ENCODE data around the gene SLC22A2.

Gene SLC22A2

DNA sequence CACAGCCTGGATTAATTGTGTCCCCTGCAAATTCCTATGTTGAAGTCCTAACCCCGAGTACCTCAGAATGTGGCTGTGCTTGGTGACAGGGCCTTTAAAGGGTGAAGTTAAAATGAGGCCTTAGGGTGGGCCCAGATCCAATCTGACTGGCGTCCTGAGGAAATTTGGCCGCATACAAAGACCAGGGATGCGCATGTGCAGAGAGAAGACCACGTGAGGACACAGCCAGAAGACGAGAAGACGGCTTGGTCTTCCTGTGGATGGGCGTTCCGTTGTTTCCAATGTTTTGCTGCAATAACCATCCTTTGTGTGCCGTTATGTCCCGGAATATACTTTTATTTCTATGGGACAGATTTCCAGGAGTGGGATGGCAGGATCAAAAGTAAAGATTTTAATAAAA lies 40.9 kb upstream of the SLC22A2 start:
- TF ChIP-seq, protein P1, sequence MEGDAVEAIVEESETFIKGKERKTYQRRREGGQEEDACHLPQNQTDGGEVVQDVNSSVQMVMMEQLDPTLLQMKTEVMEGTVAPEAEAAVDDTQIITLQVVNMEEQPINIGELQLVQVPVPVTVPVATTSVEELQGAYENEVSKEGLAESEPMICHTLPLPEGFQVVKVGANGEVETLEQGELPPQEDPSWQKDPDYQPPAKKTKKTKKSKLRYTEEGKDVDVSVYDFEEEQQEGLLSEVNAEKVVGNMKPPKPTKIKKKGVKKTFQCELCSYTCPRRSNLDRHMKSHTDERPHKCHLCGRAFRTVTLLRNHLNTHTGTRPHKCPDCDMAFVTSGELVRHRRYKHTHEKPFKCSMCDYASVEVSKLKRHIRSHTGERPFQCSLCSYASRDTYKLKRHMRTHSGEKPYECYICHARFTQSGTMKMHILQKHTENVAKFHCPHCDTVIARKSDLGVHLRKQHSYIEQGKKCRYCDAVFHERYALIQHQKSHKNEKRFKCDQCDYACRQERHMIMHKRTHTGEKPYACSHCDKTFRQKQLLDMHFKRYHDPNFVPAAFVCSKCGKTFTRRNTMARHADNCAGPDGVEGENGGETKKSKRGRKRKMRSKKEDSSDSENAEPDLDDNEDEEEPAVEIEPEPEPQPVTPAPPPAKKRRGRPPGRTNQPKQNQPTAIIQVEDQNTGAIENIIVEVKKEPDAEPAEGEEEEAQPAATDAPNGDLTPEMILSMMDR (conservative IDR thresholded peaks at IDR 0.05; ENCODE audit: low read depth), result no peak
- POLR2A ChIA-PET (ENCODE audit: low non-redundant PET), result no interaction called here
- no peak for DNase-seq (ENCODE audit: low spot score)
- CTCF ChIA-PET, result no interaction called here
- H3K27ac ChIP-seq, result peak overlapping the region; percentile 90

DNA sequence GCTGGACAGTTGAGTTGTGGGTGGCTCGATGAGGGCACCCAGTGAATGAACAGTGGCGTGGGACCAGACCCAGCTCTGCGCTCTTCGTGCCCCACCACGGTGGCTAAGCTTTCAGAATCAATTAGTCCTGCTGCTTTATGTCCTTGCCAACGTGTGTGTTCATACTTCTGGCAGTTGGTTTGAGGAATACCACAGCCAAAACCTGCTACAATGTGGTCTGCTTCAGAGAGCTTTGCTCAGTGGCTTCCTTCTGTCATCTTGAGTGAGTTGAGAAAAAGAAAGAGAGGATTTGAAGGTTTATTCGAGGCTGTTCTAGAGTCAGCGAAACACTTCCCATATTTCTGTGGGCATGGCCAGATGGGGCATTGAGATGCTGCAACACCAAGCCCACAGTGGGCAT lies 39.5 kb upstream of the SLC22A2 start:
- CTCF ChIA-PET, result interaction anchor here (0.6 kb wide), 2 partner anchors 89 to 158 kb away, joined by 3 to 4 read pairs; no protein-coding TSS in a partner anchor
- POLR2A ChIA-PET (ENCODE audit: low non-redundant PET), result no interaction called here
- DNase-seq (ENCODE audit: low spot score), result no peak

DNA sequence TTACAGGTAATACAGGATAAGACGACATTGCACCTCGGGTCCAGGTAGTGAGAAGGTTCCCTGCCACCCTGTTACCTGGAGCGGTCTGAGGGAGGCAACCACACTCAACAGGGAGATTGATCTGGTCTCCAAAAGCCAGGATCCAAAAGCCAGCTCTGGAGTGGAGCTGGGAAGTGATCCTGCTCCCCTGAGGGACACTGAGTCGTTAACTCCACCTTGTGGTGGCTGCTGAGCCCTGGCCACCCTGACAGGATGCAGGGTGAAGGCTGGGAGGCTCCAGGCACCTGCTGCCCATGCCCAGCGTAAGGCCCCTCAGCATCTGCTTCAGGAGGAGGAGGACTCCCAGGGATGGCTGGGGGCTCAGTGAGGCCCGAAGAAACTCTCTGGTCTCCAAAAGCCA lies 38.7 kb upstream of the SLC22A2 start:
- H3K27ac ChIP-seq, result no peak overlapping the region
- TF ChIP-seq, protein P1 (conservative IDR thresholded peaks at IDR 0.05; ENCODE audit: low read depth), result no peak
- DNase-seq (ENCODE audit: low spot score), result no peak
- ChIA-PET CTCF (interaction anchor here (0.7 kb wide), 1 partner anchor 30 kb away, joined by 3 read pairs; no protein-coding TSS in a partner anchor), POLR2A (ENCODE audit: low non-redundant PET) (interaction anchor here (0.6 kb wide), 1 partner anchor 114 kb away, joined by 3 read pairs; no protein-coding TSS in a partner anchor)

More for the DNA sequence above, 39.5 kb upstream of the SLC22A2 start:
- TF ChIP-seq, protein P1 (conservative IDR thresholded peaks at IDR 0.05; ENCODE audit: low read depth), result no peak
- no peak overlapping the region for H3K27ac ChIP-seq

DNA sequence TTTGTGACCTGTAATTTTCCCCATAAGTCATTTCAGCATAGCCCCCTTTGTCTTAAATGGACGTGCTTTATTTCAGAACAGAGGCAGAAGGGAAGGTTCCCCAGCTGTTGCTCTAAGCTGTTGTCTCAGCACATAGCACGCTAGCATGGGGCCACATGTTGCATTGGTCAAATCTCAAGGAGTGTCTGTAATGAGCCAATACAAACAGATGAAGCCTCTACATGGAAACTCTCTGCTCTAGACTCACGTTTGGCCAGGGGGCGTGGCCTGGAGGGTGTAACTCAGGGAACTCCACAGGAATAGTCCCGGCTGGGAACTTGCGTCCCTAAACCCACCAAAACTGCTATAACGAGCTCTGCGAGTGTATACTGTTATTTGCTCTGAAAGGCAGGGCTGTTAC lies 35.2 kb upstream of the SLC22A2 start:
- ChIA-PET POLR2A (ENCODE audit: low non-redundant PET) (no interaction called here), CTCF (no interaction called here)
- H3K27ac ChIP-seq, result no peak overlapping the region
- TF ChIP-seq, protein P1 (conservative IDR thresholded peaks at IDR 0.05; ENCODE audit: low read depth), result no peak
- DNase-seq (ENCODE audit: low spot score), result no peak

DNA sequence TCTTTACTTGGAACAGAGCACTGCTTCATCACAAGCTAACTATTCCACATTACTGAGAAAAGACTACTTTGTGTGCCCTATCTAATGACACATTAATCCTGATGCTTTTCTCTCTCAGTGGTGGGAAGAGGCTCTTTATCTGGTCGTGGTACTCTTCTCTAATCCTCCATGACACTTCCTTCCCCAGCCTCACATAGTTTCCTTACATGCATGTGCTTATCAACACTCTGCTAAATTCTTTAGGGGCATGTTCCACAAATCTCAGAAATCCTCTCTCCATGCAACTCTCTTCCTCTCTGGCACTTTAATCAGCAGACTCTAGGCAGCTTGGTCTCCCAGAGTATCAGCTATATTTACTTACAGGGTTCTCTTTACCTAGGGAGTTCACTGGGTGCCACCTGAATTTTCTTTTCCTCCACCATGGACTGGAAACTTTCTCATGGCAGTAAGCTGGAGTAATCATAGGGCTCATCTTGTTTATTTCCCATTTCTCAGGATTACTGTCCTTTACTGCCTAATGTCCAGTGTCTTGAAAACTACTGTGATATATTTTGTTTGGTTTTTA lies 27.0 kb upstream of the SLC22A2 start:
- H3K27ac ChIP-seq, result no peak overlapping the region
- TF ChIP-seq, protein P1 (conservative IDR thresholded peaks at IDR 0.05; ENCODE audit: low read depth), result no peak
- DNase-seq (ENCODE audit: low spot score), result no peak
- POLR2A ChIA-PET (ENCODE audit: low non-redundant PET), result no interaction called here
- CTCF ChIA-PET, result no interaction called here

DNA sequence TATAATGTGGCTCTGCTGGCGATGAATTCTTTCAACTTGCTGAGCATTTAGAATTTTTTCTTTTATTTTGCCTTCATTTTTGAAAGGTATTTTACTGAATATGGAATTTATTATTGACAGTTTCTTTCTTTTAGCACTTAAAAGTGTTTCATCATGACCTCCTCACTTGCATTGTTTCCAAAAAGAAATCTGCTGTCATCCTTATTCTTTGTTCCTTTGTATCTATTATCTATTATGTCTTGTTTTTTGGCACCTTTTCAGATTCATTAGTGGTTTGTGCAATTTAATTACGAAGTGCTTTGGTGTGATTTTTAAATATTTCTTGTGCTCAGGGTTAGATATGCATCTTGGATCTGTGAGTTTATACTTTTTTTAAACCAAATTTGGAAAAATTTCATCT lies 26.0 kb upstream of the SLC22A2 start:
- TF ChIP-seq, protein P1 (conservative IDR thresholded peaks at IDR 0.05; ENCODE audit: low read depth), result no peak
- DNase-seq (ENCODE audit: low spot score), result no peak
- no peak overlapping the region for H3K27ac ChIP-seq
- CTCF ChIA-PET, result no interaction called here
- POLR2A ChIA-PET (ENCODE audit: low non-redundant PET), result no interaction called here
